ENCODE measurements around the gene PROB1.

Gene PROB1

GRCh38 chr5:139435676-139436075 is 40.8 kb upstream of the PROB1 start:
- no peak for TF ChIP-seq EGR1 (IDR thresholded peaks at IDR 0.05)
- no peak for TF ChIP-seq EP300 (IDR thresholded peaks at IDR 0.05; ENCODE audit: borderline replicate concordance)
- TF ChIP-seq ZBTB7A (IDR thresholded peaks at IDR 0.05; ENCODE audit: low read depth): no peak

DNA sequence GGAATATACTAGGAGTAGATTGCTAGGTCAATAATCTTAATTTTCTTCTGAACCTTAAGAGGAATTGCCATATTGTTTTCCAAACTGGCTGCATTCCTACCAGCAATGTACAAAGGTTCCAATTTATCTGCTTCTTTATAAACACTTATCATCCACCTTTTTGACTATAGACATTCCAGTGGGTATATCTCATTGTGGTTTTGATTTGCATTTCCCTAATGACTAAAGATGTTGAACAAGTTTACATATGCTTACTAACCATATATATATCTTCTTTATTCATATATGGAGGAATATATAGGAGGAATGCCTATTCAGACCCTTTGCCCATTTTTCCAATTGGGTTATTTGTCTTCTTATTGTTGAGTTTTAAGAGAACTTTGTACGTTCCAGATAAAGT is 36.8 kb upstream of the PROB1 start:
- TF ChIP-seq MAX (IDR thresholded peaks at IDR 0.05): no peak
- TF ChIP-seq TEAD4 (IDR thresholded peaks at IDR 0.05): no peak
- no peak for TF ChIP-seq USF1 (IDR thresholded peaks at IDR 0.05)
- TF ChIP-seq NFIC (IDR thresholded peaks at IDR 0.05): no peak
- TF ChIP-seq FOXM1 (IDR thresholded peaks at IDR 0.05; ENCODE audit: borderline replicate concordance, low read depth): no peak
- TF ChIP-seq CEBPB (IDR thresholded peaks at IDR 0.05): no peak
- no peak for TF ChIP-seq EP300 (IDR thresholded peaks at IDR 0.05; ENCODE audit: borderline replicate concordance)
- no peak for TF ChIP-seq CREB1 (IDR thresholded peaks at IDR 0.05; ENCODE audit: low read depth)
- TF ChIP-seq RAD21 (IDR thresholded peaks at IDR 0.05; ENCODE audit: low read depth): no peak

DNA sequence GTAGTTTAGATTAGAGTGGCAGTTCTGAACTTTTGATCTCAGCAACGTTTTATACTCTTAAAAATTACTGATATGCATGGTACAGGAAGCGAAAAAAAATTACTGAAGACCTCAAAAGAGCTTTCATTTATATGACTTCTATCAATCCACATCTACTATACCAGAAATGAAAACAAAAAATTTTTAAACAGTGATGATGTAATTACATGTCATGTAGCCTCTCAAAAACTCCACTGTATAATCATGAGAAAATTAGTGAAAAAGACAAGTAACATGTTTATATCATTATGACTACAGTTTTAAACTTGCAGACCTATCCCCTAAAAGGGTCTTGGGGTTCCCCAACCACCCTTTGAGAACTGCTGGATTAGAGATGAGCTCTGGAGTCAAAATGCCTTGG is 35.1 kb upstream of the PROB1 start:
- no peak for TF ChIP-seq TAF1 (IDR thresholded peaks at IDR 0.05; ENCODE audit: low read depth)
- no peak for TF ChIP-seq MAX (IDR thresholded peaks at IDR 0.05)
- TF ChIP-seq TEAD4 (IDR thresholded peaks at IDR 0.05): no peak
- no peak for TF ChIP-seq YY1 (IDR thresholded peaks at IDR 0.05; ENCODE audit: low read depth)
- TF ChIP-seq NFIC (IDR thresholded peaks at IDR 0.05): no peak
- TF ChIP-seq EGR1 (IDR thresholded peaks at IDR 0.05): no peak
- no peak for TF ChIP-seq USF1 (IDR thresholded peaks at IDR 0.05)

GRCh38 chr5:139426203-139426885 is 31.4 kb upstream of the PROB1 start:
- TF ChIP-seq CEBPB (IDR thresholded peaks at IDR 0.05): no peak
- TF ChIP-seq TCF12 (IDR thresholded peaks at IDR 0.05; ENCODE audit: low read depth): no peak
- TF ChIP-seq ZBTB7A (IDR thresholded peaks at IDR 0.05; ENCODE audit: low read depth): no peak
- no peak for TF ChIP-seq MAX (IDR thresholded peaks at IDR 0.05)
- no peak for TF ChIP-seq TAF1 (IDR thresholded peaks at IDR 0.05; ENCODE audit: low read depth)
- no peak for TF ChIP-seq NFIC (IDR thresholded peaks at IDR 0.05)
- no peak for TF ChIP-seq EGR1 (IDR thresholded peaks at IDR 0.05)
- TF ChIP-seq, protein P1, sequence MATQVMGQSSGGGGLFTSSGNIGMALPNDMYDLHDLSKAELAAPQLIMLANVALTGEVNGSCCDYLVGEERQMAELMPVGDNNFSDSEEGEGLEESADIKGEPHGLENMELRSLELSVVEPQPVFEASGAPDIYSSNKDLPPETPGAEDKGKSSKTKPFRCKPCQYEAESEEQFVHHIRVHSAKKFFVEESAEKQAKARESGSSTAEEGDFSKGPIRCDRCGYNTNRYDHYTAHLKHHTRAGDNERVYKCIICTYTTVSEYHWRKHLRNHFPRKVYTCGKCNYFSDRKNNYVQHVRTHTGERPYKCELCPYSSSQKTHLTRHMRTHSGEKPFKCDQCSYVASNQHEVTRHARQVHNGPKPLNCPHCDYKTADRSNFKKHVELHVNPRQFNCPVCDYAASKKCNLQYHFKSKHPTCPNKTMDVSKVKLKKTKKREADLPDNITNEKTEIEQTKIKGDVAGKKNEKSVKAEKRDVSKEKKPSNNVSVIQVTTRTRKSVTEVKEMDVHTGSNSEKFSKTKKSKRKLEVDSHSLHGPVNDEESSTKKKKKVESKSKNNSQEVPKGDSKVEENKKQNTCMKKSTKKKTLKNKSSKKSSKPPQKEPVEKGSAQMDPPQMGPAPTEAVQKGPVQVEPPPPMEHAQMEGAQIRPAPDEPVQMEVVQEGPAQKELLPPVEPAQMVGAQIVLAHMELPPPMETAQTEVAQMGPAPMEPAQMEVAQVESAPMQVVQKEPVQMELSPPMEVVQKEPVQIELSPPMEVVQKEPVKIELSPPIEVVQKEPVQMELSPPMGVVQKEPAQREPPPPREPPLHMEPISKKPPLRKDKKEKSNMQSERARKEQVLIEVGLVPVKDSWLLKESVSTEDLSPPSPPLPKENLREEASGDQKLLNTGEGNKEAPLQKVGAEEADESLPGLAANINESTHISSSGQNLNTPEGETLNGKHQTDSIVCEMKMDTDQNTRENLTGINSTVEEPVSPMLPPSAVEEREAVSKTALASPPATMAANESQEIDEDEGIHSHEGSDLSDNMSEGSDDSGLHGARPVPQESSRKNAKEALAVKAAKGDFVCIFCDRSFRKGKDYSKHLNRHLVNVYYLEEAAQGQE (IDR thresholded peaks at IDR 0.05; ENCODE audit: low read depth): no peak
- no peak for TF ChIP-seq FOXM1 (IDR thresholded peaks at IDR 0.05; ENCODE audit: borderline replicate concordance, low read depth)
- TF ChIP-seq CREB1 (IDR thresholded peaks at IDR 0.05; ENCODE audit: low read depth): no peak
- TF ChIP-seq RAD21 (IDR thresholded peaks at IDR 0.05; ENCODE audit: low read depth): no peak
- TF ChIP-seq YY1 (IDR thresholded peaks at IDR 0.05; ENCODE audit: low read depth): no peak
- no peak for TF ChIP-seq USF1 (IDR thresholded peaks at IDR 0.05)
- TF ChIP-seq EP300 (IDR thresholded peaks at IDR 0.05; ENCODE audit: borderline replicate concordance): no peak
- TF ChIP-seq TEAD4 (IDR thresholded peaks at IDR 0.05): no peak

DNA sequence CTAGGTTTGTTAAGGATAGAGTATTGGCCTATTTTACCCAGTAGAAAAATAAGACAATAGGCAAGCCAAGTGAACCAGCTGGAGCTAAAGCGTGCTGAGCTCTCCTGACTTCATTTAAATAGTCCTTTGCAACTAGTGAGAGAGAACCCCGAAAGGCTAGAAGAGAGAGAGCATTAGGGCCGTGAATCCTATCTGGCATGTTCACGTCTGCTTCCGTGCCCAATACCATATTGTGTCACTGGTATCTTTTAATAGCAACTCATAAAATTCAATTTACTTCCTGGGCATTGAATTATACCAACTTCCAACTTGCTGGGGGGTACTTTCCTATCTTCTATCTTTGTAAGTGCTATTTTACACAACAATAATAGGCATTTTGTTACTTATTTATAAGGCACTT is 30.6 kb upstream of the PROB1 start:
- TF ChIP-seq TEAD4 (IDR thresholded peaks at IDR 0.05) (no peak), RAD21 (IDR thresholded peaks at IDR 0.05; ENCODE audit: low read depth) (no peak), TAF1 (IDR thresholded peaks at IDR 0.05; ENCODE audit: low read depth) (no peak), YY1 (IDR thresholded peaks at IDR 0.05; ENCODE audit: low read depth) (no peak), MAX (IDR thresholded peaks at IDR 0.05) (no peak), TCF12 (IDR thresholded peaks at IDR 0.05; ENCODE audit: low read depth) (no peak), NFIC (IDR thresholded peaks at IDR 0.05) (no peak), ZBTB7A (IDR thresholded peaks at IDR 0.05; ENCODE audit: low read depth) (no peak), EGR1 (IDR thresholded peaks at IDR 0.05) (no peak), CREB1 (IDR thresholded peaks at IDR 0.05; ENCODE audit: low read depth) (no peak), EP300 (IDR thresholded peaks at IDR 0.05; ENCODE audit: borderline replicate concordance) (no peak), CEBPB (IDR thresholded peaks at IDR 0.05) (no peak), USF1 (IDR thresholded peaks at IDR 0.05) (no peak), FOXM1 (IDR thresholded peaks at IDR 0.05; ENCODE audit: borderline replicate concordance, low read depth) (no peak)
- TF ChIP-seq, protein P1 (IDR thresholded peaks at IDR 0.05; ENCODE audit: low read depth): no peak
